SK-N-MC (cell line): Measurements from ENCODE around the gene GOLGA7B.
"Not testable (repeated sequence)": the region's sequence is repeated elsewhere in the genome, so short reads cannot be mapped to it uniquely, and the experiment has no call there.

Experiments
- EZH2 ChIP-seq: fragments of 200-600 bp; sonication (generic); IDR thresholded peaks from one replicate; pipeline ENCODE4 v1.6.1; 2017; ENCODE audit warnings: antibody characterized with exemption
- FOXP2 ChIP-seq: optimal IDR thresholded peaks from 2 replicates; pipeline ENCODE3; 2011; ENCODE audit warnings: mild to moderate bottlenecking, moderate library complexity; ENCODE audit not compliant: insufficient read depth; ENCODE audit errors: extremely low read length, control extremely low read depth
- POLR2AphosphoS5 ChIP-seq: IDR thresholded peaks from 2 replicates; pipeline ENCODE4 v1.6.1; 2012; ENCODE audit warnings: mild to moderate bottlenecking, low read depth, low read length, borderline replicate concordance

GRCh38 chr10:97842114-97842513, 7.5 kb upstream of the GOLGA7B start:
- TF ChIP-seq EZH2, POLR2AphosphoS5, FOXP2: not testable (repeated sequence)
